Stimulated activated CD4-positive, alpha-beta T cell treated with anti-CD3 and anti-CD28 coated beads, Interleukin-2, amount 100 ng/mL, for 48 hours (primary cell): Measurements from ENCODE around the gene ZC3H7A.
"Not testable (repeated sequence)": the region's sequence is repeated elsewhere in the genome, so short reads cannot be mapped to it uniquely, and the experiment has no call there.

Experiments used
- DNase-seq, 2 donors: peaks; one replicate each; pipeline ENCODE4 v3.0.0-alpha.2; 2020

ZC3H7A gene

DNA sequence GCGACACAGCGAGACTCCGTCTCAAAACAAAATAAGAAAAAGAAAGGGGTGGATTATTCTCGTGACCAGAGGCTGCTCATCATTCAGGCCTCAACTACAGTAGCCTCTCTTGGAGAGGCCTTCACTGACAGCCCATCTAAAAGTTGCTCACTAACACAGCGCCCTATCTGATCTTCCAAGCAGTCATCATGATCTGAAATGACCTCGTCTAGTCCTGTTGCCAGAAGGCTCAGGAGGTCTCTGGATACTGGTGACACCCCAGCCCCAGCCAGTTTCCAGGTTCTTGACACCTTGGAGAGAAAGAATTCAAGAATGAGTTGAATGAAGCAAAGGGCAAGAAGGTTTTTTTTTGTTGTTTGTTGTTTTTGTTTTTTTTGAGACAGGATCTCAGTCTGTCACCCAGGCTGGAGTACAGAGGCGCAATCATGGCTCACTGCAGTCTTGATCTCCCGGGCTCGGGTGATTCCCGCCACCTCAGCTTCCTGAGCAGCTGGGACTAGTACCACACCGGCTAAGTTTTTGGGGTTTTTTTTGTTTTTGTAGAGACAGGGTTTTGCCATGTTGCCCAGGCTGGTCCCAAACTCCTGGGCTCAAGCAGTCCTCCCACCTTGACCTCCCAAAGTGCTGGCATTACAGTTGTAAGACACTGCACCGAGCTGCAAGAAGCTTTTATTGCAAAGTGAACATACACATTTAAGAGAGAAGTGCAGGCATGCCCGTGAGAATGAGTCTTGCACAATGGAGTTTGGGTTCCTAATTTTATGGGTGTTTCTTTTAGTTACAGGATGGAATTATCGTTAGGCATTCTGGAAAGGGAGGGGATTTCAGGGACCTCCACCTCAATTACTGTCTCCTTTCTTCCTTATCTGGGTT lies 2.7 kb upstream of the ZC3H7A start:
- no peak for DNase-seq

GRCh38 chr16:11799017-11799381 lies 1.9 kb upstream of the ZC3H7A start:
- no peak for DNase-seq

GRCh38 chr16:11797957-11798299 lies 870 bp upstream of the ZC3H7A start:
- no peak for DNase-seq

DNA sequence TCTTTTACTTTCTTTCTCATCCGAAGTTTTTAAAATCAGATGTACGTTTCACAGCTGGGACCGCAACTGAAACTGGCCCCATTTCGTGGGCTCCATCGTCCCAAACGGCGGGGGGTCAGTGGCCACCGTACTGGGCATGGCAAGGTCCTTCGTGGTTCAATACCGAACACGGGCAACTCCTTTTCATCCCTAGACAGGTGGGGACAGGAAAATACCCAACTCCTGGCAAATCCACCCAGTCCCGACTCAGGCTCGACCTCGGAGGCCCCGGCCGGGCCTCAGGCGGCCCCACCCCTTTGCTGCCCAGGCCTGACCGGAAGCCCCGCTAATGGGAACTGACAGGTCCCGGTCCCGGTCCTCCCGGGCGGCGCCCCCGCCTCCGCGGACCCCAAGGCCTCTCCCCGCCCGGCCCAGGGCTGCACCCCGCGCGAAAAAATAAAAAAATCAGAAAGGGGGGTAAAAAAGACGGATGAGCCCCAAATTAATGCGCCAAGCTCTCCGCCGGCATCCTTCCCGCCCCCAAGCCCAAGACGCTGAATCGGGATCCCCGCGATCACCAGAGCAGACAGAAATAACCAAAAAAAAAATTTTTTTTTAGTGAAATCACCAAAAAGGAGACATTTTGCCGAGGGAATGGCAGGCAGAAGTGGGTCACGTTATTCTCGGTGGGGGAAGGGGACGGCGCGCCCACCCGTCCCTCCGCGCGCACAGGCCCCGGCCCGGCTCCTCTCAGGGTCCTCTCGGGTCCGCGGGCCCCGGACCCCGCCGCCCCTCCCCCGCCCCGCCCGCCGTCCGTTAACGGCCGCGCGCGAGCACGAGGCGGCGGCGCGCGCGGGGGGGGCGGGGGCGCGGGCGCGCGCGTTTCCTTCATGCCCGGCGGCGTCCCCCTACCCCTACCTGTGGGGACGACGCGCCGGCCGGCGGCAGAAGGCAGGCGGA lies 562 bp downstream of the ZC3H7A start:
- DNase-seq: no peak

GRCh38 chr16:11795887-11796226 lies 1.2 kb downstream of the ZC3H7A start:
- DNase-seq: no peak

GRCh38 chr16:11794996-11795886 lies 1.8 kb downstream of the ZC3H7A start:
- DNase-seq: no peak

GRCh38 chr16:11794447-11794846 lies 2.6 kb downstream of the ZC3H7A start:
- DNase-seq: no peak

- no peak for DNase-seq
Observed at GRCh38 chr16:11793840-11794239, 3.2 kb downstream of the ZC3H7A start.

DNA sequence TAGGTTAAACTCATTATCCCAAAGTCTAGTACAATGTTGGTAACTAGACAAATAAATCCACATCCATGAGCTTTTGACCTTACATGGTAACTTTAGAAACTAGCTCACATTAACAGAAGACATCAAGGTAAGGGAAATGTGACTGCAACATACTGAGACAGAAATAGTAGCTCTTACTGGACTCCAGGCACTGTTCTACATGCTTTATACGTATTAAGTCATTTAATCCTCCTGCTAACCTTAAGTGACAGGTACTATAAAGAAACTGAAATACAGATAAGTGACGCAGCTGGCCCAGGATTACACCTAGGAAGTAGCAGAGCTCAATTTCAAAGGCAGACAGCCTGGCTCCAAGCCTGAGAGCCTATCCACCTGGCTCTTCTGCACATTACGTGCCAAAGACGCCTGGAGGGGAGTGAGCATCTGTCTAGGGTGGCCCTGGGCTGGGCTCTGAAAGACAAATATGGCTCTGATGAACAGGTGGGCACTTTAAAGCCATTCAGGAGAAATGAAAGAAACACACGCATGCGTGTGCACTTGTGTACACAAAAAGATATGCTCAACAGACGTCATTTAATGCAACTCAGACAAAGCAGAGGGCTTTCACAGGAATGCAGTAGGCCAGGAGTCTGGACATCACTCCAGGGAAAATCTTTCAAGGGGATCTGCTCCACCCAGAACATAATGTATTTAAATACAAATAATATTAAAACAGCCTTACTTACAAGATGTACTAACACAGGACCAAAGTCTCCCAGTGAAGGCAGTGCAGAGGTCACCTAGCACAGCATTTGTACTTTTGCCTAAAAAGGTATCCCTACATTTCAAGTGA lies 4.4 kb downstream of the ZC3H7A start:
- DNase-seq: no peak

- DNase-seq: no peak
Observed at GRCh38 chr16:11791144-11791828, 5.8 kb downstream of the ZC3H7A start.

GRCh38 chr16:11788914-11789313 lies 8.1 kb downstream of the ZC3H7A start:
- no peak for DNase-seq

DNA sequence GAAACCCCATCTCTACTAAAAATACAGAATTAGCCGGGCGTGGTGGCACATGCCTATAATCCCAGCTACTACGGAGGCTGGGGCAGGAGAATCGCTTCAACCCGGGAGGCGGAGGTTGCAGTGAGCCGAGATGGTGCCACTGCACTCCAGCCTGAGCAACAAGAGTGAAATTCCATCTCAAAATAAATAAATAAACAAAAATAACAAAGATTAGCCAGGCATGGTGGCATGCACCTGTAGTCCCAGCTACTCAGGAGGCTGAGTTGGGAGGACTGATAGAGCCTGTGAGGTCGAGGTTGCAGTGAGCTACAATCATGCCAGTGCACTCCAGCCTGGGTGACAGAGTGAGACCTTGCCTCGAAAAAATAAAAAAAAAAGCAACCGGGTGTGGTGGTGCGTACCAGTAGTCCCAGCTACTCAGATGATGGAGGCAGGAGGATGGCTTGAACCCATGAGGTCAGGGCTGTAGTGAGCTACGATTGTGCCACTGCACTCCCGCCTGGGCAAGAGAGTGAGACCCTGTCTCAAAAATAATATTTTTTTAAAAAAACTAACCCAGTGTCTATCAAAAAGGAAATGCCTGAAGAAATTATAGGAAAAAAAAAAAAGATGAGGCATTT lies 12.0 kb downstream of the ZC3H7A start:
- not testable (repeated sequence) for DNase-seq

DNA sequence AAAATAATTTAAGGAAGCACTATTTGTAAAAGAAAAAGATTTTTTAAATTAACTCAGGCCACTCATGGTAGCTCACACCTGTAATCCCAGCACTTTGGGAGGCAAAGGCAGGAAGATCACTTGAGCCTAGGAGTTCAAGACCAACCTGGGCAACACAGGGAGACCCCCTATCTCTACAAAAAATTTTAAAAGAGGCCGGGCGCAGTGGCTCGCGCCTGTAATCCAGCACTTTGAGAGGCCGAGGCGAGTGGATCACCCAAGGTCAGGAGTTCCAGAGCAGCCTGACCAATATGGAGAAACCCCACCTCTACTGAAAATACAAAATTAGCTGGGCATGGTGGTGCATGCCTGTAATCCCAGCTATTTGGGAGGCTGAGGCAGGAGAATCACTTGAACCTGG lies 12.7 kb downstream of the ZC3H7A start:
- not testable (repeated sequence) for DNase-seq

DNA sequence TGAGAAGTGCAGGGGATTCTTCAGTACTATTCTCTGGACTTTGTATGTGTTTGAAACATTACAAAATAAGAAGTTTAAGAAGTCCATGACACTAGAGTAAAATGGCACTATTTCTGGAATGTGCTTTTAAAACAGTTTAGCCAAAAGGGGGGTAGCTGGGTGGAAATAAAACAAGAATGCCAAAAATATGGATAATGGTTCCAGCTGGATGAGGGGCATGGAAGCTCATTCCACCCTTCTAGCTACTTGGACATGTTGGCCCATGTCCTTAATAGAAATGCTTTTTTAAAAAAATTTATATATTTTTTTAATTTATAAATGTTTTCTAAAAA lies 13.1 kb downstream of the ZC3H7A start:
- DNase-seq: no peak

DNA sequence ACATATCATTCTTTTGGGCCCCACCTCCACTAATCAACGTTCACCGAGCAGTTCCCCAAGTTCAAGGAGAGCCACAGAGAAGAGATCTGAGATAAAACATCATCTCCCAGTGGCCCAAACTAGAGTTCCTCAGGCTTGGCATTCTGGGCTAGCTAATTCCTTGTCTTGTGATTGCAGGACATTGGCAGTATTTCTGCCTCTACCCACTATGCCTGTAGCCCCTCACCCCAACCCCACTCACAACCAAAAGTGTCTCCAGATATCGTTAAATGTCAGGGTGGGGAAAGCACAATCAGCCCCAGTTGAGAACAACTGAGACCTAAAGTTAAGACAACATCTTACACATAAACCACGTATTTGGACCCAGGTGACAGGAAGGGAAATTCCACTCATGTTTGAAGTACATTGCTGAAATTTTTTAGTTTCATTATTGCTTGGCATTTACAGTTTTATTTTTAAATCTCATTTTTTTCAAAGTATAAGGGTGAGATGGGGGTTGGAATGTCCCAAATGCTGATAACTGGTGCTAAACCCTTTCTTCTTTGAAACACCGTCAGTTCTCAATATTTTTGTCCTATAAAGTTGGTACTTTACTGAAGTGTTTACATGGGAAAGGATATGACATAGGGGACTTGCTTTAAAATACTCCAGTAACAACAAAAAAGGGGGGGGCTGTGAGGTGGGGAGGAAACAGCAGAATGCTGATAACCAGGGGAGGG lies 13.6 kb downstream of the ZC3H7A start:
- DNase-seq: no peak

DNA sequence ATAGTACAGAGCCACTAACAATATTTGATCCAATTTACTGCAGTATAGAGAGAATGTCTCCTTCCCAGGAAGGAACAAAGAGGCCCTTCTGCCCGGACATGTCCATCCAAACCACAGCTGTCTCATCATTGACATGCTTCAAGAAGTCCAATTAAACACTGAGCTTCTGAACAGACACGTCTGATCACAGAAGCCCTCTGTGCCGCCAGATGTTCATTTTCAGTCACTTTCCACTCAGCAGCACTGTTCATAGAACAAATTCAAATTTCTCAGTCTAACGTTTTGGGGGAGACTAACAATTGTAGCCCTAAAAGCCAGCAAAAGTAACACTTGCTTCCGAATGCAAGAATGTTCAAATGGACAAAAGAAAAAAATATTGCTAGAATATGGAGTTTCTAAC lies 15.3 kb downstream of the ZC3H7A start:
- no peak for DNase-seq

DNA sequence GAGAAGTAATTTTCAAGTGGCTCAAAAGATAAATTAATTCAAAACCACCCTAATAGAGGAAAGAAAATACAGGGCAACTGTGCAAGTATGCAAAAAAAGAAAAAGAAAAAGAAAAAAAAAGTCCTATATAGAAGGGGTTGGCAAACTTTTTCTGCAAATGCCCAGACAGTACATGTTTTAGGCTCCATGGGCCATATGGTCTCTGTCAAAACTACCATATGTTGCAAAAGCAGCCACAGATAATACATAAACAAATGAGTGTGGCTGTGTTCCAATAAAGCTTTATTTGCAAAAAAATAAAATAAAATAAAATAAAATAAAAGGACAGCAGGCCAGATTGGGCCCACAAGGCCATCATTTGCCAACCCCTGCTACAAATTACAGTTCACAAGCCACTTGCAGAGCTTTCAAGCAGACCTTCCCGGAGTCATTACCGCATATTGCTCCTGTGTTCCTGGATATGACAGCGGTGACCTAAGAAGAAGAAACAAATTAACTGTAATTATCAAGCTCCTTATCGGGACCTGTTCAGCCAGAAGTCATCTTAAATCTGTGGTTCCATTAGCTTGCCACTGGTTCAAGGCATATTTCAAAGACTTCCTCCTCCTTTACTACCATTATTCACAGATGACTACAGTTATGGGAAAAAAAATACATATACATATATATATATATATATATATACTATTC lies 15.9 kb downstream of the ZC3H7A start:
- DNase-seq: no peak

DNA sequence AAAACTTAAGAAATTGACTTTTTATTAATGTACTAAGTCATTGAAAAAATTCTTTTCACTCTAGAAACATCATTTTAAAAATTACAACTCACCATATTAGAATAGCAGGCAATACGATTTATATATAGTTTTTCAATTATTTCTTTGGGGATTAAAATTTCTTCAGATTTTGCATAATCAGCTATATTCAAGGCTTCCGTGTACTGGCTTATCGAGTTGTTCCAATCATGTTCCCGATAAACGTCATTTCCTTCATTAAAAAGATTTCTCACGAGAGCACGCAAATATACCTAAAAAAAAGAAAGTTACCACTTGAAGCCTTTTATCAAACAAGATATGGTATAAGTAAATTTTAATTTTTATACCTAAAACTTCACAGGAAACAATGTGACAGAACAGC lies 18.0 kb downstream of the ZC3H7A start:
- no peak for DNase-seq

- DNase-seq: no peak
Observed at GRCh38 chr16:11774065-11774626, 22.9 kb downstream of the ZC3H7A start.

- no peak for DNase-seq
Observed at GRCh38 chr16:11768849-11769248, 28.2 kb downstream of the ZC3H7A start.
